ENCODE results near the gene PLD3.

GRCh38 chr19:40376286-40376862, 27.9 kb downstream of the PLD3 start:
- no peak for TF ChIP-seq CTCF (conservative IDR thresholded peaks at IDR 0.05 in 1 of 2, IDR thresholded peaks at IDR 0.05 in 1 of 2; ENCODE audit: low read depth in 1 of 2, low read length in 2 of 2)
- no peak for TF ChIP-seq EZH2 (IDR thresholded peaks at IDR 0.05; ENCODE audit: low read length, missing control alignments)

Data from fibroblast of lung (primary cell).